OCI-LY3 (cell line): ENCODE data around the gene HRAS.

Source experiments
- CTCF ChIP-seq: fragments of 200-600, 300-600 bp; sonication (generic); IDR thresholded peaks from 2 replicates; pipeline ENCODE4 v1.5.1; 2014; ENCODE audit warnings: antibody characterized with exemption, low read length, low read depth
- EZH2phosphoT487 ChIP-seq: fragments of 200-600 bp; shearing (Covaris generic); IDR thresholded peaks from 2 replicates; pipeline ENCODE4 v1.6.1; 2018; ENCODE audit warnings: antibody characterized with exemption, mixed run types, low read depth

DNA sequence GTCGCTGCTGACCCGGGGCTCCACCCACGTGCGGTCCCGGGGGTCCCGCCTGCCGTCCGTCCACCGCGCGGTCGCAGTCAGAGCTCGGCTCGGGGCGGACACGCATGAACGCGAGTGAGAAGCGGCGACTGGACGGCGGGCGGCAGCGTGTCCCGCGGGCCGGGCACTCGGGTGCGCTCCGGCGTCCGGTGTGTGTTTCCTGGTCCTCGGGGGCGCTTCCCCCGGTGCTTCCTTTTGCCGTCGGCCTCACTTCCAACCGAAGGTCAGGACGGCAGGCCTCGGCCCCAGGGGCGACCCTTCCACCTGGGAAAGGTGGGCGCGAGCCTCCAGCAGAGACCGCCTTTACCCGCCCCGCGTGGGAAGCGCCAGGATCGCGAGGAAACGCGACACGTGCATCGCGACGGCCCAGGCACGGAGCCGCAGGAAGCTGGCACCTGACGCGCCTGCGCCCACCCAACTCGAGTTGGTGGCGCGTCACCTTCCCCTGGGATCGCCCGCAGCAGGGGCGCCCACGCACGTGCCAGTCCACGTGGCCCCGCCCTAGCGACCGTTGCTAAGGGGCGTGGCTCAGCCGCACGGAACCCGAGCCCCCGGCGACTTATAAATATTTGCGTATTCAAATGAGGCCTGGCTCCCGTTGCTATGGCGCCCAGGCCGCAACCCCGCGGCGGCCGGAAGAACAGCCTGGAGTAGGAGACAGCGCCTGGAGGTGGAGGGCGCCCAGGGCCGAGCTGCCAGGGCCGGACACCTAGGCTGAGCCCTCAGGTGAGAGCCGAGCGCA is 1.7 kb upstream of the HRAS start, which contains the start of gene LRRC56:
- TF ChIP-seq CTCF (no peak), EZH2phosphoT487 (no peak)
